DND-41 (cell line): Measurements from ENCODE around the gene TNRC6A.

Experiments used
- ATAC-seq: fragments of 200-7000 bp; cut with Tn5 transposase; 3 replicates; pipeline ENCODE4 v1.9.1; 2021; ENCODE audit warnings: low read depth; ENCODE audit not compliant: insufficient read depth
- DNase-seq: peaks from one replicate; pipeline ENCODE4 v3.0.0-alpha.2; 2020
- H2AFZ ChIP-seq: 2 replicates; pipeline ENCODE4 v1.6.0; 2012; ENCODE audit warnings: low read depth, low read length
- H3K27ac ChIP-seq: 2 replicates; pipeline ENCODE4 v1.5.1; 2012; ENCODE audit warnings: low read length, inconsistent platforms
- H3K27me3 ChIP-seq: fragments of 200-600 bp; sonication (generic); 2 replicates; pipeline ENCODE4 v1.6.0; 2012; ENCODE audit warnings: low read length, mild to moderate bottlenecking, inconsistent platforms; ENCODE audit not compliant: insufficient read depth, poor library complexity
- H3K36me3 ChIP-seq: 2 replicates; pipeline ENCODE4 v1.5.1; 2012; ENCODE audit warnings: low read length, inconsistent platforms; ENCODE audit not compliant: insufficient read depth
- H3K4me1 ChIP-seq: 2 replicates; pipeline ENCODE4 v1.5.1; 2012; ENCODE audit warnings: mild to moderate bottlenecking, low read length; ENCODE audit not compliant: insufficient read depth
- H3K4me2 ChIP-seq: 2 replicates; pipeline ENCODE4 v1.6.0; 2012; ENCODE audit warnings: mild to moderate bottlenecking, moderate library complexity, low read length, inconsistent platforms; ENCODE audit not compliant: insufficient read depth
- H3K4me3 ChIP-seq, 2 experiments: fragments of 200-600 bp in 1 of 2; shearing (Covaris generic) in 1 of 2; 2 replicates each; pipeline ENCODE4 v1.5.1; 2012 to 2016; ENCODE audit warnings: inconsistent platforms in 2 of 2, low read length in 2 of 2, mild to moderate bottlenecking in 2 of 2, low read depth in 1 of 2, moderate library complexity in 1 of 2
- H3K79me2 ChIP-seq: 2 replicates; pipeline ENCODE4 v1.6.0; 2012; ENCODE audit warnings: low read length, inconsistent platforms; ENCODE audit not compliant: insufficient read depth
- H3K9ac ChIP-seq: 2 replicates; pipeline ENCODE4 v1.6.0; 2012; ENCODE audit warnings: low read depth, mild to moderate bottlenecking, inconsistent platforms, low read length, moderate library complexity
- H3K9me3 ChIP-seq: 2 replicates; pipeline ENCODE4 v1.5.1; 2012; ENCODE audit warnings: low read length, moderate library complexity, mild to moderate bottlenecking, inconsistent platforms; ENCODE audit not compliant: insufficient read depth, severe bottlenecking
- H4K20me1 ChIP-seq: 2 replicates; pipeline ENCODE4 v1.6.0; 2012; ENCODE audit warnings: low read length; ENCODE audit not compliant: insufficient read depth
- EZH2 ChIP-seq: IDR thresholded peaks from 3 replicates; pipeline ENCODE4 v1.6.1; 2012; ENCODE audit warnings: borderline replicate concordance, low read depth, mild to moderate bottlenecking, moderate library complexity, low read length, inconsistent platforms; ENCODE audit not compliant: severe bottlenecking
- TF ChIP-seq, protein P1 (sequence below): IDR thresholded peaks from 2 replicates; pipeline ENCODE4 v1.5.1; 2012; ENCODE audit warnings: borderline replicate concordance, low read length, moderate library complexity, mild to moderate bottlenecking; ENCODE audit not compliant: poor library complexity, severe bottlenecking; ENCODE audit errors: extremely low read depth

TNRC6A gene

DNA sequence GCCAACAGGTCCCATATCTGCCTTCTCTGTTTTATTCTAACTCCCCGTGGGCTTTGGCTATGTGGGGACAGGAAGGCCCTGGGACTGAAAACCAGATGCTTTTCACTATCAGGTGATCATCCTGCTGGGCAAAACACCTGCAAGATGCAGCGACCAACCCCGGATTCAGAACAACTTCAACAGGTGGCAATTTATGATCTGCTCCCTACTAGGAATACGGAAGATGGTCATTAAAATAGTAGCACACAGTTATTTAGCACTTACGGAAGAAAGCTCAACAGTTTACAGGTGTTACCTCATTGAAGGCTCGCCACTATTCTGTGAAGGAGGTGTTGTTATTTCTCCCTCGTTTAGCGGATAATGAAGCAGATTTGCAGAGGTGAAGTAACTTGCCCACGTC, 108.5 kb downstream of the TNRC6A start:
- H4K20me1 ChIP-seq, result no peaks in the 10 kb centered on the region
- H3K36me3 ChIP-seq, result no peaks in the 10 kb centered on the region
- no peaks in the 10 kb centered on the region for H3K27me3 ChIP-seq
- DNase-seq (no peak), ATAC-seq (no peak)
- H3K9me3 ChIP-seq, result no peaks in the 10 kb centered on the region
- H3K9ac ChIP-seq, result no peak overlapping the region
- H3K79me2 ChIP-seq, result no peaks in the 10 kb centered on the region
- no peak overlapping the region for H3K4me2 ChIP-seq
- no peak overlapping the region for H3K27ac ChIP-seq
- no peak overlapping the region for H2AFZ ChIP-seq
- no peak for TF ChIP-seq EZH2
- TF ChIP-seq, protein P1, sequence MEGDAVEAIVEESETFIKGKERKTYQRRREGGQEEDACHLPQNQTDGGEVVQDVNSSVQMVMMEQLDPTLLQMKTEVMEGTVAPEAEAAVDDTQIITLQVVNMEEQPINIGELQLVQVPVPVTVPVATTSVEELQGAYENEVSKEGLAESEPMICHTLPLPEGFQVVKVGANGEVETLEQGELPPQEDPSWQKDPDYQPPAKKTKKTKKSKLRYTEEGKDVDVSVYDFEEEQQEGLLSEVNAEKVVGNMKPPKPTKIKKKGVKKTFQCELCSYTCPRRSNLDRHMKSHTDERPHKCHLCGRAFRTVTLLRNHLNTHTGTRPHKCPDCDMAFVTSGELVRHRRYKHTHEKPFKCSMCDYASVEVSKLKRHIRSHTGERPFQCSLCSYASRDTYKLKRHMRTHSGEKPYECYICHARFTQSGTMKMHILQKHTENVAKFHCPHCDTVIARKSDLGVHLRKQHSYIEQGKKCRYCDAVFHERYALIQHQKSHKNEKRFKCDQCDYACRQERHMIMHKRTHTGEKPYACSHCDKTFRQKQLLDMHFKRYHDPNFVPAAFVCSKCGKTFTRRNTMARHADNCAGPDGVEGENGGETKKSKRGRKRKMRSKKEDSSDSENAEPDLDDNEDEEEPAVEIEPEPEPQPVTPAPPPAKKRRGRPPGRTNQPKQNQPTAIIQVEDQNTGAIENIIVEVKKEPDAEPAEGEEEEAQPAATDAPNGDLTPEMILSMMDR, result no peak
- H3K4me1 ChIP-seq, result no peaks in the 10 kb centered on the region
- H3K4me3 ChIP-seq, result no peak overlapping the region

DNA sequence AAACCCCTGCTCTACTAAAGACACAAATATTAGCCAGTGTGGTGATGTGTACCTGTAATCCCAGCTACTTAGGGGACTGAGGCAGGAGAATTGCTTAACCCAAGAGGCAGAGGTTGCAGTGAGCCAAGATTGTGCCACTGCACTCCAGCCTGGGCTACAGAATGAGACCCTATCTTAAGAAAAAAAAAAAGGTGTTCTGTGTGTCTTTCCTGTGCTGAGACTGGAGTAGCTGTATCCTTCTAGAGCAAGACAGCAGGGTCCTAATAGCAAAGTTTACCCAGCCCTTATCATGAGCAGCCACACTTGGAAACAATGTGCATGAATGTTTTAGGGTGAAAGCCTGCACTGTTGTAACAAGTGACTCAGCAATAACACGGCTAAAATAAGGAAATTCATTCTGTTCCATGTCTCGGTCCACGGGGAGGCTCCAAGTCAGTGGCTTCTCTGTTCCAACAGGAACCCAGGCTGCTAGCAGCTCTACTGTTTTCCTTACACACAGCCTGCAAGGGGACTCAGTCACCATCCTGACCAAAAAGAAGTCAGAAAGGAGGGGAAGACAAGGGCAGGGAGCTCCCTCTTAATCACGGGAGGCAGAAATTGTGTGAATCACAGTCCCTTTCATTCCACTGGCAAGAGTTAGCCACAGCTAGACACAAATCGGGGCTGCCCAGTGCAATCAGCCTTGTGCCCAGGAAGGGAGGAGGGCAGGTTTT, 109.3 kb downstream of the TNRC6A start:
- H3K4me1 ChIP-seq, result no peaks in the 10 kb centered on the region
- H3K27me3 ChIP-seq, result no peaks in the 10 kb centered on the region
- H3K27ac ChIP-seq, result no peak overlapping the region
- H3K4me3 ChIP-seq, result no peak overlapping the region
- ATAC-seq, result no peak
- H2AFZ ChIP-seq, result no peak overlapping the region
- no peaks in the 10 kb centered on the region for H3K79me2 ChIP-seq
- no peaks in the 10 kb centered on the region for H4K20me1 ChIP-seq
- H3K9ac ChIP-seq, result no peak overlapping the region
- no peak for TF ChIP-seq EZH2
- TF ChIP-seq, protein P1, result no peak
- H3K9me3 ChIP-seq, result no peaks in the 10 kb centered on the region
- DNase-seq, result no peak
- no peaks in the 10 kb centered on the region for H3K36me3 ChIP-seq
- no peak overlapping the region for H3K4me2 ChIP-seq

DNA sequence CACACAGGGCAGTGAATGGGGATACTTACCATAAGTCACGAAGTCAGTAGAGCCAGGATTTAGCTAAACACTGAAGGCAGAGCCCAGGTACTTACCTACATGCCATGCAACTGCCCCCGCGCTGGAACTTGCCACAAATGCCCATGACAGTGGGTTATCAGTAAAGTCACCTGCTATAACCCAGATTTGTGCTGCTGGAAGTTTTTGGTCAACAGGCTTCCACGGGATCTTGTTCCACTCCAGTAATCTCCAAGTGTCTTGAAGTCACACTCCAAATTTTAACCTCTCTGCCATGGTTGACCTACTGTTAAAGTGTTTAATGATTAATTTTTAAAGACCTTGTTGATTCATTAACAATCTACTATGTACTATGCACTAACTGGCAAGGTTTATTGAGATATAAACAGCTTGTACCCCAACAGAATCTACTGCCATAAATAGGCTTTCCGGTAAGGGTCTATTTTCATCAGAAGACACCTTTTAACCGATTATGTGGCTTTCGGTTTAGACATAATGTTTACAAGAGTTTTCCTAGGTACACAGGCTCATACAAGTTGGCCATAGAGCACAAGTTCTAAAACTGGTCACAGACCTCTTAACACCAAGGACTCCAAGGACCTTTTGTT, 110.0 kb downstream of the TNRC6A start:
- H3K27ac ChIP-seq, result no peak overlapping the region
- ATAC-seq (no peak), DNase-seq (no peak)
- H3K27me3 ChIP-seq, result no peaks in the 10 kb centered on the region
- H3K36me3 ChIP-seq, result no peaks in the 10 kb centered on the region
- H3K4me1 ChIP-seq, result no peaks in the 10 kb centered on the region
- no peaks in the 10 kb centered on the region for H3K9me3 ChIP-seq
- no peaks in the 10 kb centered on the region for H4K20me1 ChIP-seq
- no peak overlapping the region for H3K9ac ChIP-seq
- TF ChIP-seq, protein P1, result no peak
- no peak for TF ChIP-seq EZH2
- H2AFZ ChIP-seq, result no peak overlapping the region
- H3K79me2 ChIP-seq, result no peaks in the 10 kb centered on the region
- no peak overlapping the region for H3K4me2 ChIP-seq
- no peak overlapping the region for H3K4me3 ChIP-seq
